Astrocyte (in vitro differentiated cells and primary cell): ENCODE measurements around the gene MARCHF4. TPM values are rescaled to one million over a fixed set of nuclear protein-coding genes. Genes with fewer than 3 reads are reported as not detected.
"Not testable (repeated sequence)": the region's sequence is repeated elsewhere in the genome, so short reads cannot be mapped to it uniquely, and the experiment has no call there.

Experiments
- DNase-seq: peaks from one replicate; pipeline ENCODE4 v3.0.0-alpha.2; 2010; ENCODE audit warnings: low read depth
- FAIRE-seq: peaks from 2 replicates; lab custom pipeline; 2011; peaks lifted over from hg19 to GRCh38; lab: Jason Lieb, UNC
- H2AFZ ChIP-seq: 2 replicates; pipeline ENCODE4 v1.6.0; 2012; ENCODE audit warnings: low read depth, low read length, inconsistent platforms
- H3K27ac ChIP-seq: 2 replicates; pipeline ENCODE4 v1.5.1; 2011; ENCODE audit warnings: low read depth, low read length, inconsistent platforms
- H3K27me3 ChIP-seq: 2 replicates; pipeline ENCODE4 v1.6.0; 2011; ENCODE audit warnings: low read length, inconsistent platforms; ENCODE audit not compliant: insufficient read depth
- H3K36me3 ChIP-seq: 2 replicates; pipeline ENCODE4 v1.5.1; 2011; ENCODE audit warnings: low read length, inconsistent platforms; ENCODE audit not compliant: insufficient read depth
- H3K4me1 ChIP-seq: 2 replicates; pipeline ENCODE4 v1.5.1; 2011; ENCODE audit warnings: low read length, inconsistent platforms; ENCODE audit not compliant: insufficient read depth
- H3K4me2 ChIP-seq: 2 replicates; pipeline ENCODE4 v1.6.0; 2012; ENCODE audit warnings: low read length, inconsistent platforms
- H3K4me3 ChIP-seq: 2 replicates; pipeline ENCODE4 v1.5.1; 2011; ENCODE audit warnings: low read depth, mild to moderate bottlenecking, low read length, inconsistent platforms; ENCODE audit not compliant: insufficient read depth
- H3K79me2 ChIP-seq: 2 replicates; pipeline ENCODE4 v1.6.0; 2012; ENCODE audit warnings: mild to moderate bottlenecking, low read length, inconsistent platforms; ENCODE audit not compliant: insufficient read depth
- H3K9ac ChIP-seq: 2 replicates; pipeline ENCODE4 v1.6.0; 2012; ENCODE audit warnings: mild to moderate bottlenecking, low read length, inconsistent platforms
- H3K9me3 ChIP-seq: 2 replicates; pipeline ENCODE4 v1.5.1; 2012; ENCODE audit warnings: low read depth, mild to moderate bottlenecking, low read length, inconsistent platforms; ENCODE audit not compliant: insufficient read depth
- H4K20me1 ChIP-seq: 2 replicates; pipeline ENCODE4 v1.6.0; 2012; ENCODE audit warnings: low read length, inconsistent platforms; ENCODE audit not compliant: insufficient read depth
- H3K27ac Mint-ChIP-seq: one replicate; pipeline ENCODE4 v1.8.0; 2021; ENCODE audit warnings: mild to moderate bottlenecking, mixed read lengths; ENCODE audit not compliant: unreplicated experiment
- H3K27me3 Mint-ChIP-seq: one replicate; pipeline ENCODE4 v1.8.0; 2021; ENCODE audit warnings: low read depth, mixed read lengths; ENCODE audit not compliant: unreplicated experiment
- H3K36me3 Mint-ChIP-seq: one replicate; pipeline ENCODE4 v1.8.0; 2021; ENCODE audit warnings: low read depth, mixed read lengths; ENCODE audit not compliant: unreplicated experiment
- H3K4me1 Mint-ChIP-seq: one replicate; pipeline ENCODE4 v1.8.0; 2021; ENCODE audit warnings: low read depth, mixed read lengths; ENCODE audit not compliant: unreplicated experiment
- H3K4me3 Mint-ChIP-seq: one replicate; pipeline ENCODE4 v1.8.0; 2021; ENCODE audit warnings: mild to moderate bottlenecking, moderate library complexity, mixed read lengths; ENCODE audit not compliant: unreplicated experiment
- H3K9me3 Mint-ChIP-seq: one replicate; pipeline ENCODE4 v1.8.0; 2021; ENCODE audit warnings: mild to moderate bottlenecking, mixed read lengths; ENCODE audit not compliant: unreplicated experiment
- EZH2 ChIP-seq: IDR thresholded peaks from 2 replicates; pipeline ENCODE4 v1.6.1; 2012; ENCODE audit warnings: mild to moderate bottlenecking, low read length, inconsistent platforms; ENCODE audit not compliant: insufficient read depth
- total RNA-seq: library from RNA; stranded (reverse); gene quantifications from 2 replicates; pipeline ENCODE4 v1.2.1, GENCODE V29; 2021
- TF ChIP-seq, protein P1 (sequence below): IDR thresholded peaks from 2 replicates; pipeline ENCODE4 v1.5.1; 2011; ENCODE audit warnings: low read depth, mild to moderate bottlenecking, inconsistent platforms, low read length, moderate library complexity; ENCODE audit not compliant: insufficient read depth

MARCHF4 gene
- total RNA-seq, 1 donor from 2014 or later = 42.8 TPM

DNA sequence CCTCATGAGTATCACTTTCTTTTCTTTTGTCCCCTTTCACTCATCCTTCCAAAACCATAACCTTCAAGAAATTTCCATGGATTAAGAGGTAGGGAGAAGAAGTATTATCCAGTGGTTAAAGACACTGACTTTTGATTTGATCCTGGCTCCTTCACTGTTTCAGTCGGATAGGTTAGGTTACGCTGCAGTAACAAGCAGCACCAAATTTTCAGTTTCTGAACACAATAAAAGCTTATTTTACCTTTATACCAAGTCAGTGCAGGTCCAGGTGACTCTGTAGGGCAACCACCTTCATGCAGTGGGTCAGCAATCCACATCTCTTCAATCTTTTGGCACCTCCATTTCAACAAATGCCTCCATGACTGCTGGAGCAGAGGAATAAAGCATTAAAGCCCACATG, 15.0 kb upstream of the MARCHF4 start:
- no peak for FAIRE-seq

DNA sequence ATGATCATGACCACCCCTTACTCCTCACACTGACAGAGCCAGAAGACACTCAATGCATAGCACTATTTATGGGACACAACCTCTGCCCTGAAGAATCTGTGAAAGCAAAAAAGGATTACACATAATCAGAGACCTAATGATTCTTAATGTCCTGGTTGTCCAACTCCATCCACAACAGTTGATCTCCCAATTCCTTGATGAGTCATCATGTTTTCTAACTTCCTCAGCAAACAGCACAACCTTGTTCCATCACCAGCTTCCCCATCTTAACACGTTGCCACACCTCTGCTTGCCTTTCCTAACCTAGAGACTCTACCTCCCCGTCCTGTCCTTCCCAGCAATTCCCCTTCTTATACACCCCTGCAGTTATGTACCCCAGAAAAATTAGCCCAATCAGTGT, 13.2 kb upstream of the MARCHF4 start:
- H3K27me3 ChIP-seq = no peaks in the 10 kb centered on the region
- H3K9me3 Mint-ChIP-seq = peaks cover 3% of the 10 kb centered on the region
- no peak overlapping the region for H3K4me2 ChIP-seq
- peaks cover 3% of the 10 kb centered on the region for H3K36me3 Mint-ChIP-seq
- no peak overlapping the region for H3K27ac ChIP-seq
- peaks cover 2% of the 10 kb centered on the region for H3K27me3 Mint-ChIP-seq
- no peak overlapping the region for H3K4me3 Mint-ChIP-seq
- no peaks in the 10 kb centered on the region for H4K20me1 ChIP-seq
- FAIRE-seq (no peak), DNase-seq (no peak)
- TF ChIP-seq EZH2 = no peak
- TF ChIP-seq, protein P1, sequence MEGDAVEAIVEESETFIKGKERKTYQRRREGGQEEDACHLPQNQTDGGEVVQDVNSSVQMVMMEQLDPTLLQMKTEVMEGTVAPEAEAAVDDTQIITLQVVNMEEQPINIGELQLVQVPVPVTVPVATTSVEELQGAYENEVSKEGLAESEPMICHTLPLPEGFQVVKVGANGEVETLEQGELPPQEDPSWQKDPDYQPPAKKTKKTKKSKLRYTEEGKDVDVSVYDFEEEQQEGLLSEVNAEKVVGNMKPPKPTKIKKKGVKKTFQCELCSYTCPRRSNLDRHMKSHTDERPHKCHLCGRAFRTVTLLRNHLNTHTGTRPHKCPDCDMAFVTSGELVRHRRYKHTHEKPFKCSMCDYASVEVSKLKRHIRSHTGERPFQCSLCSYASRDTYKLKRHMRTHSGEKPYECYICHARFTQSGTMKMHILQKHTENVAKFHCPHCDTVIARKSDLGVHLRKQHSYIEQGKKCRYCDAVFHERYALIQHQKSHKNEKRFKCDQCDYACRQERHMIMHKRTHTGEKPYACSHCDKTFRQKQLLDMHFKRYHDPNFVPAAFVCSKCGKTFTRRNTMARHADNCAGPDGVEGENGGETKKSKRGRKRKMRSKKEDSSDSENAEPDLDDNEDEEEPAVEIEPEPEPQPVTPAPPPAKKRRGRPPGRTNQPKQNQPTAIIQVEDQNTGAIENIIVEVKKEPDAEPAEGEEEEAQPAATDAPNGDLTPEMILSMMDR = no peak
- H3K27ac Mint-ChIP-seq = no peak overlapping the region
- H3K4me1 Mint-ChIP-seq = no peaks in the 10 kb centered on the region
- no peak overlapping the region for H2AFZ ChIP-seq
- H3K4me1 ChIP-seq = no peaks in the 10 kb centered on the region
- H3K36me3 ChIP-seq = no peaks in the 10 kb centered on the region
- no peak overlapping the region for H3K9ac ChIP-seq
- no peak overlapping the region for H3K4me3 ChIP-seq
- H3K9me3 ChIP-seq = no peaks in the 10 kb centered on the region
- no peaks in the 10 kb centered on the region for H3K79me2 ChIP-seq

More for the DNA sequence above, 15.0 kb upstream of the MARCHF4 start:
- H3K4me3 ChIP-seq = no peak overlapping the region
- H4K20me1 ChIP-seq = no peaks in the 10 kb centered on the region
- Mint-ChIP-seq H3K27me3 (peaks cover 2% of the 10 kb centered on the region), H3K36me3 (peaks cover 3% of the 10 kb centered on the region), H3K27ac (no peak overlapping the region), H3K9me3 (peaks cover 3% of the 10 kb centered on the region), H3K4me3 (no peak overlapping the region), H3K4me1 (no peaks in the 10 kb centered on the region)
- peaks cover 4% of the 10 kb centered on the region for H3K4me1 ChIP-seq
- H3K4me2 ChIP-seq = no peak overlapping the region
- H3K9me3 ChIP-seq = no peaks in the 10 kb centered on the region
- H2AFZ ChIP-seq = no peak overlapping the region
- no peak for TF ChIP-seq EZH2
- TF ChIP-seq, protein P1 = no peak
- H3K9ac ChIP-seq = no peak overlapping the region
- no peak overlapping the region for H3K27ac ChIP-seq
- H3K27me3 ChIP-seq = no peaks in the 10 kb centered on the region
- no peaks in the 10 kb centered on the region for H3K79me2 ChIP-seq
- H3K36me3 ChIP-seq = no peaks in the 10 kb centered on the region
- DNase-seq = no peak

DNA sequence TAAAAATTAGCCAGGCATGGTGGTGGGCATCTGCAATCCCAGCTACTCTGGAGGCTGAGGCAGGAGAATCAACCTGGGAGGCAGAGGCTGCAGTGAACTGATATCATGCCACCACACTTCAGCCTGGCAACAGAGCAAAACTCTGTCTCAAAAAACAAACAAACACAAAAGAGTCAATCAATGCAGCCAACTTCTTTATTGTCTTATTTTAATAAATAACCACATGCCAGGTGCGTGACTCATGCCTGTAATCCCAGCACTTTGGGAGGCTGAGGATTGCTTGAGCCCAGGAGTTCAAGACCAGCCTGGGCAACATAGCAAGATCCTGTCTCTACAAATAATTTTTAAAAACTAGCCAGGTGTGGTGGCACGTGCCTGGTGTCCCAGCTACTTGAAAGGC, 12.1 kb upstream of the MARCHF4 start:
- FAIRE-seq, H3K4me1 Mint-ChIP-seq, H3K79me2 ChIP-seq: not testable (repeated sequence)

More for the DNA sequence above, 12.1 kb upstream of the MARCHF4 start:
- not testable (repeated sequence) for H3K4me3 ChIP-seq, H3K9me3 ChIP-seq, H3K9me3 Mint-ChIP-seq, H3K4me3 Mint-ChIP-seq, H3K36me3 ChIP-seq, H3K36me3 Mint-ChIP-seq, H3K27ac ChIP-seq, H3K4me1 ChIP-seq, H3K9ac ChIP-seq, H4K20me1 ChIP-seq, H2AFZ ChIP-seq, H3K27me3 Mint-ChIP-seq, H3K4me2 ChIP-seq, H3K27ac Mint-ChIP-seq, DNase-seq, H3K27me3 ChIP-seq
